Measurements from ENCODE around the gene FAM98C.

DNA sequence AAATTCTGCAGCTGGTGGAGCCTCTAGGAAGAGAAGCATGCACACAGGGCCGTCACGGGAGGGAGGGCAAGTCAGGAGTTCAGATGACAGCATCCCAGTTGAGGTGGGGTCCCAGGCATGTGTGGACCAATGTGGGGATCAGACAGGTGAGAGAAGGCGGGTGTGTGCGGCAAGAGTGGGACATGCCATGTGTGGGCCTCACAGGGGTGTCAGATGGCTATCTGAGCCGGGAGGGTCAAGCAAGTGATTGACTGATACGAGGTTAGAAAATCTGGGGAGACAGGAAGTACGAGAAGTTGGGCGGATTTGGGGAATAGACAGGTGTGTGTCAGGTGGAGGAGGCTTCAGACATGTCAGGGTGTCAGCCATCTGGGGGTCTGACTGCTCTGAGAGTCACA lies 14.3 kb downstream of the FAM98C start:
- TF ChIP-seq CTCF (IDR thresholded peaks at IDR 0.05; ENCODE audit: borderline replicate concordance, extremely low read depth, low read length, poor library complexity, severe bottlenecking) (no peak), EZH2 (IDR thresholded peaks at IDR 0.05; ENCODE audit: borderline replicate concordance, low read depth, low read length, severe bottlenecking) (no peak)
